ENCODE measurements around the gene L3MBTL4.

DNA sequence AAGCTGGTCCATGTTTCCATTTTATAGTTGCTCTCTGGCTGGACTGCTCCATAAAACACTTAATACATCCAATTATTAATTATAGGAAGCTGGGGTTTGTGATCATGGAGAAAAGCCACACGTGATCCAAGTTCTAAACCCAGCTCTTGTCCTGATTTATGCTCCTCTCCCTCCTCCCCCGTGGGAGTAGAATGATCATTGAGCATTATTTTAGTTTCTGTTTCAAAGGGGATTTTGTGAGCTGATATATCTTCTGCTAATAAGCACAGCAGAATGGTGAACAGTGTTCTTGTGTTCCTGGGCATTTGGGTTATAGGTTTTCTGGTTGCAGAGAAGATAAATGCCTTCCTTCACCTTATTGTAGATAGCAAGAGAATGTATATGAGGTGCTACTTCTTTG is 383.7 kb downstream of the L3MBTL4 start:
- TF ChIP-seq, protein P1, sequence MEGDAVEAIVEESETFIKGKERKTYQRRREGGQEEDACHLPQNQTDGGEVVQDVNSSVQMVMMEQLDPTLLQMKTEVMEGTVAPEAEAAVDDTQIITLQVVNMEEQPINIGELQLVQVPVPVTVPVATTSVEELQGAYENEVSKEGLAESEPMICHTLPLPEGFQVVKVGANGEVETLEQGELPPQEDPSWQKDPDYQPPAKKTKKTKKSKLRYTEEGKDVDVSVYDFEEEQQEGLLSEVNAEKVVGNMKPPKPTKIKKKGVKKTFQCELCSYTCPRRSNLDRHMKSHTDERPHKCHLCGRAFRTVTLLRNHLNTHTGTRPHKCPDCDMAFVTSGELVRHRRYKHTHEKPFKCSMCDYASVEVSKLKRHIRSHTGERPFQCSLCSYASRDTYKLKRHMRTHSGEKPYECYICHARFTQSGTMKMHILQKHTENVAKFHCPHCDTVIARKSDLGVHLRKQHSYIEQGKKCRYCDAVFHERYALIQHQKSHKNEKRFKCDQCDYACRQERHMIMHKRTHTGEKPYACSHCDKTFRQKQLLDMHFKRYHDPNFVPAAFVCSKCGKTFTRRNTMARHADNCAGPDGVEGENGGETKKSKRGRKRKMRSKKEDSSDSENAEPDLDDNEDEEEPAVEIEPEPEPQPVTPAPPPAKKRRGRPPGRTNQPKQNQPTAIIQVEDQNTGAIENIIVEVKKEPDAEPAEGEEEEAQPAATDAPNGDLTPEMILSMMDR (IDR thresholded peaks at IDR 0.05): no peak
- no peak for TF ChIP-seq POLR2AphosphoS5 (IDR thresholded peaks at IDR 0.05; ENCODE audit: low read depth, low read length)

All from Panc1 (cell line).